LNCAP (cell line): Measurements from ENCODE around the gene ARHGAP32.

Experiments used
- CTCF ChIP-seq: fragments of 450-650 bp; IDR thresholded peaks from 2 replicates; pipeline ENCODE4 v1.5.1; 2017; ENCODE audit warnings: mild to moderate bottlenecking

The ARHGAP32 gene

GRCh38 chr11:129214710-129215295 is 22.7 kb upstream of the ARHGAP32 start:
- no peak for TF ChIP-seq CTCF

GRCh38 chr11:129213261-129213660 is 21.1 kb upstream of the ARHGAP32 start:
- no peak for TF ChIP-seq CTCF

- no peak for TF ChIP-seq CTCF
These were observed 19.3 kb upstream of the ARHGAP32 start for GRCh38 chr11:129211397-129211796.

GRCh38 chr11:129210831-129211181 is 18.7 kb upstream of the ARHGAP32 start:
- no peak for TF ChIP-seq CTCF

- TF ChIP-seq CTCF, result no peak
These were observed 18.0 kb upstream of the ARHGAP32 start for GRCh38 chr11:129209891-129210830.

- TF ChIP-seq CTCF, result no peak
These were observed 16.7 kb upstream of the ARHGAP32 start for GRCh38 chr11:129208863-129209262.

- no peak for TF ChIP-seq CTCF
These were observed 12.2 kb upstream of the ARHGAP32 start for GRCh38 chr11:129204150-129204838.
